Measurements from ENCODE around the gene TMEM263.

Gene TMEM263

DNA sequence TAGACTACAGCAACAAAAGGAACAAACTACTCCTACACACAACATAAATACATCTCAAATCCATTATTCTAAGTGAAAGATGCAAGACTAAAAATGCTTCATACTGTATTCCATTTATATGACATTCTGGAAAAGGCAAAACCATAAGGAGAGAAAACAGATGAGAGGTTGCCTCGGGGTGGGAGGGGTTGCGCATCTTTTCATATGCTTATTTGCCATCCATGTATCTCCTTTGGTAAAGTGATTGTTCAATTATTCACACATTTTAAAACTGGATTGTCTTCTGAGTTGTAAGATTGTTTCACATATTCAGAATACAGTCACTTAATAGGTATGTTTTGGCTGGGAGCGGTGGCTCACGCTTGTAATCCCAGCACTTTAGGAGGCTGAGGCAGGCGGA is 5.1 kb upstream of the TMEM263 start:
- DNase-seq (ENCODE audit: low read depth) = no peak

DNA sequence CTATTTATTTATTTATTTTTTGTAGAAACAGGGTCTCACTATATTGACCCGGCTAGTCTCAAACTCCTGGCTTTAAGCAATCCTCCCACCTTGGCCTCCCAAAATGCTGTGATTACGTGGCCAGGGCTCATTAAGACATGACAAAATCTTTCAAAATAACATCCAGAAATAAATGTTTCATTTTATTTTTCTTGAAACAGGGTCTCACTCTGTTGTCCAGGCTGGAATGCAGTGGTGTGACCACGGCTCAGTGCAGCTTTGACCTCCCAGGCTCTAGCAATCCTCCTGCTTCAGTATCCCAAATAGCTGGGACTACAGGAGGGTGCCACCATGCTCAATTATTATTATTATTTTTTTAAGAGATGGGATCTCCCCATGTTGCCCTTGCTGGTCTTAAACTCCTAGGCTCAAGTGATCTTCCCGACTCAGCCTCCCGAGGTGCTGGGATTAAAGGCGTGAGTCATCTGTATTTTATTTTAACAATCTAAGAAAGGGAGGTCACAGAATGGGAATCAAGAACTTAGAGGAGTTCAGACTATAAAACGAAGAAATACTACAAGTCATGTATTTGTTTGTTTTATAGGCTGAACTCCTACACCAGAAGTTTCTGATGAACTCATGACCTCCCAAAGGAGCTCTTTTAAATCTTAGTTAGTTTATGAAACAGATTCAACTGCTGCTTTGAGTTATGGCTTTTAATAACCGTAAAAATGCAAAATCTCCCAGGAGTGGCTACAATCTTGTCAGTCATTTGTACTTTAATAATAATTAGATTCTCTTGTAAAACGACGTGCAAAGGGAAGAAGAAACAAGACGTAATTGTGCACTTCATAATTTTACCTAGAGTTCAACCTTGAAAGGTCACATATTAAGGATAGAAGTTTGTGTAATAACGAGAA is 2.1 kb upstream of the TMEM263 start:
- DNase-seq (ENCODE audit: low read depth) = peak; percentile 68

DNA sequence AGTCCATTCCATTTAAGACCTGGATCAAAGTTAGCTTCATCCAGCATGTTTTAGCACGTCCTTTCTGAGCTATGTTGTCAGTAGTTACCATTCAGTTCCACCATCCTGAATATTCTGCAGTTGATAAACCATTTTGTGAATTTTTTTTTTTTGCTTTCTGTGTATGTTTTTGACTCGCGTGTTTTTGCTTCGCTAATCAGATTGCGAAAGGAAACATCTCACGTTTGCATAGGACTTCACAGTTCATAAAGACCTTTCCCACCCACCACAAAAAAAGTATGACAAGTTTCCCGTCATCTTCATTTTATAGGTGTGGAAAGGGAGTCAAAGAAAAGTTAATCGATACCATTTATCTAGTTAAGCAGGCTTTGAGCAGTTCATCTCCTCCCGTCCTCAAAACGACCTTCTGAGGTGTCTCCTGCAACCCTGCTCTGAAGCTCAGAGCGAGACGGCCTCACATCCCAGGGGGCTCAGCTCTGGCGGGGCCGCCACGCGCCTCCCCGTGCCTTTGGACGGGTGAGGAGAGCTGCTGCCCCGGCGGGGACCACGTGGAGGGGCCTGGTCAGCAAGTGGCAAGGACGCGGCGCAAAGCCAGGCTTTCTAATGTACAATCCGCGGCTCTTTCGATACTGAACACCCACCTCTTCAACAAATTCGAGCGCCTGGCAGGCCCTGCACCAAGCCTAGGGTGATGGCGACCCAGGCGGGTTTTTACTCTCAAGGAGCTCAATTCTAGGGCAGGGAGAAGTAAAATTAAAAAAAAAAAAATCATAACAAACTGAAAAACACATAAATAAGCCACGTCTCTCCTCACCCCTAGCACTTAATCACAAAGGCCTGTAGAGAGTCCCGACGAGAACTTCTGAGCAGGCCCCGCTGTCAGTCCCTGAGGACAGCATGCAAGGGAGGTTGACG is 988 bp upstream of the TMEM263 start:
- DNase-seq (ENCODE audit: low read depth) = peak; percentile 56

DNA sequence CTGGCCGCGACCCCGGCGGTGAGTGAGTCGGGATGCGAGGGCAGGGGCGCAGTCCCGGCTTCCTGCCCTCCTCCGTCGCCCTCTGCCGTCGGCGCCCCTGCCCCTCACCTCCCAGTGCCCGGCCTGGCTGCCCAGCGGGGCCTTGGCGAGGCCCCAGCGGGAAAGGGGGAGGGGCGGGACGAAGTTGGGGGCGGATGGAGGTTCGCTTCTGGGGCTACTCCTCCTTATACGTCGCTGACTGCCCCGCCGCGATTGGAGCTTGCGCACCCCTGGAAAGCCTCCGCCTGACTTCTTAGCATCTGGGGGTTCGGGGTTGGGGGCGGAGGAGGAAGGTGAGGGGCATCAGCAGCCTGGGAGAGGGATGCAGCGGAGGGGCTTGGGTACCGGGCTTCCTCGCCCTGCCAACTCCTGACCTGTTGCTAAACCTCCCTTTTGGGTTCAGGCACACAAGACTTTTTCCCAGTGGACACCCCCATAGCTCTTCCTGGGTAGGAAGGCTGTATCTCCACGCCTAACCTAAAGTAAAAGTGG is 406 bp downstream of the TMEM263 start:
- peak; percentile 76 for DNase-seq (ENCODE audit: low read depth)

- peak; percentile 25 for DNase-seq (ENCODE audit: low read depth)
These were observed 1.9 kb downstream of the TMEM263 start for GRCh38 chr12:106957583-106957982.

DNA sequence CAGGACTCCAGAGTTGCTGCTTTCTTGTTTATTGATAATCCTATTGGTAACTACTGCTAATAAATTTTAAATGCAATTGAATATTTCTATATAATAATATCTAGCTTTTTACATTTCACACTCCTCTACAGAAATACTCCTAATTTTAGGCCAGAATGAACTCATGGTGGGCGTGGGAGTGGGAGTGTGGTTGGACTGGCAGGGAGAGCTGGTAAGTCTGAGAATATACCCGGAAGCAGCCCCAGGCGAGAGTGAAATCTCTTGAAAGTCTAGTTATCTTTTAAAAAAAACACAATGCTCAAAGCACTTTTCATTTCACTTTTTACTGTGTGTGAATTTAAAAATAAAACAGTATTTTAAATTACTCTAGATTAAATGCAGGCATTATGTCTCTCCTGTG is 4.7 kb downstream of the TMEM263 start:
- no peak for DNase-seq (ENCODE audit: low read depth)

- DNase-seq (ENCODE audit: low read depth) = no peak
These were observed 6.6 kb downstream of the TMEM263 start for GRCh38 chr12:106962286-106962685.

GRCh38 chr12:106964526-106964925 is 8.8 kb downstream of the TMEM263 start:
- no peak for DNase-seq (ENCODE audit: low read depth)

DNA sequence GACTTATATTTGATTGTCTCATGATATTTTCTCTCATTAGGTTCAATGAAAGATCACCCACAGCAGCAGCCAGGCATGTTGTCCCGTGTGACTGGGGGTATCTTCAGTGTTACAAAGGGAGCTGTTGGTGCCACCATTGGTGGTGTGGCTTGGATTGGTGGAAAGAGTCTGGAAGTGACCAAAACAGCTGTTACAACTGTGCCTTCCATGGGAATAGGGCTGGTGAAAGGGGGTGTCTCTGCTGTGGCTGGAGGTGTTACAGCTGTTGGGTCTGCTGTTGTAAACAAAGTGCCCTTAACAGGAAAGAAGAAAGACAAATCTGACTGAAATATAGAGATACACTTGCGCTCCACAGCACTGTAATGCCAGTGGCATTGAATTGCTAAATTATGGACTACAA is 15.4 kb downstream of the TMEM263 start:
- no peak for DNase-seq (ENCODE audit: low read depth)

- DNase-seq (ENCODE audit: low read depth) = no peak
These were observed 17.8 kb downstream of the TMEM263 start for GRCh38 chr12:106973545-106973944.

- no peak for DNase-seq (ENCODE audit: low read depth)
These were observed 18.8 kb downstream of the TMEM263 start for GRCh38 chr12:106974511-106974910.

DNA sequence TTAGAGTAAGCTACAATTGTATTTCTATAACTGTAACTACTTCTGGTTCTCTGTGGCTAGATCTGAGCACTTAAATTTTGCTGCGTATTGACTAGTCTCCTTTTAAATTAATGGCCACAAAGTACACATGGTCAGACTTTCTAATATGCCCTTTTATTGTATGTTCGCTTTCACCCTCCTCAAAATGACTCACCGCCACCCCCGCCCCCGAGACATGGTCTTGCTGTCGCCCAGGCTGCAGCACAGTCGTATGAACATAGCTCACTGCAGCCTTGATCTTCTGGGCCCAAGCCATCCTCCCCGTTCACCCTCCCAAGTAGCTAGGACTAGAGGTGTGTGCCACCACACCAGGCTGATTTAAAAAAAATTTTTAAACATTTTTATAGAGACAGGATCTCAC is 19.4 kb downstream of the TMEM263 start:
- DNase-seq (ENCODE audit: low read depth) = no peak

DNA sequence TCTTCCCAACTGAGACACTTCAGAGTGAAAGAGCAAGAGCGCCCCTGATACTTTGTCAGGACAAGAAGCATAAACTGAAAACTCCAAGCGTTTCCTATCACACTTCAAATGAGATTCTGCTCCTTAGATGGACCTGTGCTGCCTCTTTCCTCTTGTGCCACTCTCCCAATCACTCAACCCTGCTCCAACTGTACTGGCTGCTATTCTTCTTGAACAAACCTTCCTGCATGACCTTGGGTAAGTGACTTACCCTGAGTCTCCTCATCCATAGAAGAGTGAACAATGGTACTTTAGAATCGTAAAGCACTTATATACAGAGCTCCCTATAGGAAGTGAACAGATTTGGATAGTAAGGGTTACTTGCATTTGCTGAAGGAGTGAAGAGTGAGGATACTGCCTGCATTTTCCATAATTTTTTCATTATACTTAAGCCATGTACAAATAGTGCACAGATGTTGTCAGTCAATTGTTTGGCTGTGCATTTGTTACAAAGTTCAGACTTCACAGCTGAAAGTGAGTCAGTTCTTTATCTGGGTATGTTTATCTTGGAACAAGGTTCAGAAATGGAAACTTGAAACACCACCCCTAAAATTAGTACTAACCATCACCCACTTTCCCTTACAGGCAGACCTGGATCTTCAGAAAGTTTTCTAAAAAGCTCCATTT is 20.4 kb downstream of the TMEM263 start:
- no peak for DNase-seq (ENCODE audit: low read depth)

DNA sequence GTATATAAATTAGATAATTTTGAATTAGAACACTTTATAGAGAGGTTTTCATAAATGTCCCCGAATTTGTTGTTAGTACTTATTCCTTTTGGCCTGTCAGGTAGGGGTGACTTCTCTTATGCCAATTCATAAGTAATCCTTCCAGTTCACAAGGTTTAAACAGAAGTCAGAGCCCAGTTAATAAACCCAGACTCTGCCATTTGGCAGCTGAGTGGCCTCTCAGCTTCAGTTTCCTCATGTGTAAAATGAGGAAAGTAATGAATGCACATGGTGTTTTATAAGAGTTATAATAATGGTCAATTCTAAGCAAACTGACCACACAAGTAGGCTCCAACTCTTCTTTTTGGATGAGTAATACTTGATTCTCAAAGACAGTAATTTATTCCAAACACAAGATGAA is 21.0 kb downstream of the TMEM263 start:
- no peak for DNase-seq (ENCODE audit: low read depth)

DNA sequence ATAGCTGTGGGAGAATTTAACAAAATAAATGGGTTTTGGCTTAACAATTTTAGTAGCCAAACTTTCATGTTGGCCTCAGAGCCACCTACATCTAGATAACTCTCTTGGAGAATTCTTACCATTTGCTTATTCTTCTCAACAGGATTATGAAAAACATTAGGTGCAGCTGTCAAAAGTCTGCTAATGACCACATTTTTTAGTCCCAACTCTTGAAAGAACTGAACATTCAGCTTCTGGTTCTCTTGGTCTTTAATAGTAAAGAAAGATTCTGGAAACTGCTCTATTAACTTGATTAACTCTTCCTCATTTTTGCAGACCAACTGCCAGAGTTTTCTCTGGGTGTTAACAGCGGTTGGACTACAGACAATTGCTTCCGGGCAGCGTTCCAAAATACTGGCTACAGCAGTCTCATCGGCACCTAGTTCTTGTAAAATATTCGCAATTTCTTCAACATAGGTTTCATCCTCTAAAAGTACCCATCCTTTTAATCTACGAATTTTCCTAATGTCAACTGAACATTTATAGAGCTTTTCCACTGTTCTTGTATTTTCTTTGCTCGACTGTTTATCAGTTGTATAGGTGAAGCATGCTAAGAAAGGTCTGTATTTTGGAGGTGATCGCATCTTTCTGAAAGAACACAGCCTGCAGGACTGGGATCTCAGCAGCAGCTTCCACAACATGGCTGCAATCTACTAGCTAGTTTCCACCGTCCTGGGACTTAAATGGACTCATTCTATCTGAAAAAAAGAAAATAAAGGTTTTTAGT is 22.5 kb downstream of the TMEM263 start:
- no peak for DNase-seq (ENCODE audit: low read depth)

GRCh38 chr12:106980944-106981343 is 25.2 kb downstream of the TMEM263 start:
- no peak for DNase-seq (ENCODE audit: low read depth)

- DNase-seq (ENCODE audit: low read depth) = no peak
These were observed 26.1 kb downstream of the TMEM263 start for GRCh38 chr12:106981788-106982187.

DNA sequence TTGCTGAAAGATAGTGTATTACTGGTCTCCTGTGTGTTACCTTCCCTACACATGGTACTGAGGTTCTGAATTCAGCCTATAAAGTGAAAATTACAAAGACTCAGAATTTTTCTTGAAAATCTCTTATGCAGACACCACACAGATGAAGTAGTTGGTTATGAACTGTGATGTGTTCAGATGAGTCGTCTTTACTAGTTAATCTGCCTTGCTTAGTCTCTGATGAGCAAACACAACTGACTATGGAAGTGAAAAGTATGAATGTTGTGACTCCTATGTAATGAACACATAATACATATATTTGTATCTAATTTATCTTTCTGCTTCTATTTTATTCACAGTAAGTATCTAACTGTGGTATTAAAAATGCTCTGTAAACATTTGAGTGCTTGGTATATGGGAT is 26.5 kb downstream of the TMEM263 start:
- peak; percentile 34 for DNase-seq (ENCODE audit: low read depth)

GRCh38 chr12:106984588-106985137 is 29.0 kb downstream of the TMEM263 start:
- DNase-seq (ENCODE audit: low read depth) = no peak

DNA sequence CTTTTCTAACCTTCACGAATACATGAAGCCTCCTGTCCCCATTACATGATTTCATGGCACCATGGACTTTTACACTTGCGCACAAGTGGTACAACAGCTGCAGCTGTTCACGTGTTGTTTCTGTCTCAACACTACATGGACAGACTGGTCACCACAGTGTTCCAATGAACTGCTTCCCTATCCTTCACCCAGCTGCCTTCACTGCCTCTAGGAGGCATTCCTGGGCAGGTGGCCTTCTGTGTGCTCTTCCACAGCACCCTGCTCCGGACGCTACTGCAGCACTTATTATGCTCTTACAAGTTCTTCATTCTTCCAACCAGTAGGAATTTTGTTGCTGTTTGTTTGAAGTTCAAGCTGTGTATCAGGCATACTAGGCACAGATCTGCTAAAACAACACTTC is 29.8 kb downstream of the TMEM263 start:
- no peak for DNase-seq (ENCODE audit: low read depth)

GRCh38 chr12:106986135-106986534 is 30.4 kb downstream of the TMEM263 start:
- DNase-seq (ENCODE audit: low read depth) = no peak

Data from ELR (cell line).